Esophagus squamous epithelium (tissue), 4 donors: ENCODE measurements around the gene CSNK2A3.

ENCODE experiments used
- POLR2A ChIP-seq, 4 donors: fragments of 450-650 bp; IDR thresholded peaks; one replicate each; pipeline ENCODE4 v1.6.1; 2017; ENCODE audit warnings: antibody characterized with exemption in 4 of 4, mild to moderate bottlenecking in 4 of 4, moderate library complexity in 3 of 4
- TF ChIP-seq, protein P1 (sequence below), 6 experiments: fragments of 450-650 bp in 4 of 6; fragments of 200-600 bp in 2 of 6; sonication (generic) in 2 of 6; IDR thresholded peaks; one replicate each; pipeline ENCODE4 v1.5.1; 2016 to 2019; ENCODE audit warnings: antibody characterized with exemption in 6 of 6, mild to moderate bottlenecking in 4 of 6, moderate library complexity in 4 of 6

- TF ChIP-seq POLR2A (IDR thresholded peaks at IDR 0.05): no peak
- TF ChIP-seq, protein P1, sequence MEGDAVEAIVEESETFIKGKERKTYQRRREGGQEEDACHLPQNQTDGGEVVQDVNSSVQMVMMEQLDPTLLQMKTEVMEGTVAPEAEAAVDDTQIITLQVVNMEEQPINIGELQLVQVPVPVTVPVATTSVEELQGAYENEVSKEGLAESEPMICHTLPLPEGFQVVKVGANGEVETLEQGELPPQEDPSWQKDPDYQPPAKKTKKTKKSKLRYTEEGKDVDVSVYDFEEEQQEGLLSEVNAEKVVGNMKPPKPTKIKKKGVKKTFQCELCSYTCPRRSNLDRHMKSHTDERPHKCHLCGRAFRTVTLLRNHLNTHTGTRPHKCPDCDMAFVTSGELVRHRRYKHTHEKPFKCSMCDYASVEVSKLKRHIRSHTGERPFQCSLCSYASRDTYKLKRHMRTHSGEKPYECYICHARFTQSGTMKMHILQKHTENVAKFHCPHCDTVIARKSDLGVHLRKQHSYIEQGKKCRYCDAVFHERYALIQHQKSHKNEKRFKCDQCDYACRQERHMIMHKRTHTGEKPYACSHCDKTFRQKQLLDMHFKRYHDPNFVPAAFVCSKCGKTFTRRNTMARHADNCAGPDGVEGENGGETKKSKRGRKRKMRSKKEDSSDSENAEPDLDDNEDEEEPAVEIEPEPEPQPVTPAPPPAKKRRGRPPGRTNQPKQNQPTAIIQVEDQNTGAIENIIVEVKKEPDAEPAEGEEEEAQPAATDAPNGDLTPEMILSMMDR (IDR thresholded peaks at IDR 0.05): no peak
Observed at GRCh38 chr11:11351042-11351586, 1.9 kb downstream of the CSNK2A3 start.
